Measurements from ENCODE around the gene ANO7.

The ANO7 gene

GRCh38 chr2:241208058-241208457 is 19.6 kb downstream of the ANO7 start:
- Histone ChIP-seq H3K27me3 (ENCODE audit: control insufficient read depth, insufficient read depth, low read length) (no peaks in the 10 kb centered on the region), H3K4me1 (no peaks in the 10 kb centered on the region), H2AFZ (no peak overlapping the region), H3K4me3 (ENCODE audit: low read depth, low read length) (no peak overlapping the region), H3K27ac (no peak overlapping the region), H3K9me3 (ENCODE audit: control insufficient read depth, low read length) (no peaks in the 10 kb centered on the region), H3K9ac (no peak overlapping the region), H3K4me2 (ENCODE audit: low read length) (no peak overlapping the region), H3K36me3 (ENCODE audit: control insufficient read depth, insufficient read depth, low read length) (no peaks in the 10 kb centered on the region), H3K79me2 (no peaks in the 10 kb centered on the region)
- no peak for TF ChIP-seq CTCF (IDR thresholded peaks at IDR 0.05)

- TF ChIP-seq CTCF (IDR thresholded peaks at IDR 0.05) = no peak
- no peaks in the 10 kb centered on the region for H3K36me3 ChIP-seq (ENCODE audit: control insufficient read depth, insufficient read depth, low read length)
- H3K27me3 ChIP-seq (ENCODE audit: control insufficient read depth, insufficient read depth, low read length) = no peaks in the 10 kb centered on the region
- H3K9ac ChIP-seq = no peak overlapping the region
- no peaks in the 10 kb centered on the region for H3K79me2 ChIP-seq
- H3K4me1 ChIP-seq = no peaks in the 10 kb centered on the region
- no peaks in the 10 kb centered on the region for H3K9me3 ChIP-seq (ENCODE audit: control insufficient read depth, low read length)
- no peak overlapping the region for H2AFZ ChIP-seq
- H3K27ac ChIP-seq = no peak overlapping the region
- no peak overlapping the region for H3K4me2 ChIP-seq (ENCODE audit: low read length)
- H3K4me3 ChIP-seq (ENCODE audit: low read depth, low read length) = no peak overlapping the region
Measured at GRCh38 chr2:241209271-241209670, 20.8 kb downstream of the ANO7 start.

GRCh38 chr2:241211276-241211675 is 22.8 kb downstream of the ANO7 start:
- Histone ChIP-seq H3K4me2 (ENCODE audit: low read length) (no peak overlapping the region), H3K27me3 (ENCODE audit: control insufficient read depth, insufficient read depth, low read length) (no peaks in the 10 kb centered on the region), H3K9ac (no peak overlapping the region), H3K4me1 (no peaks in the 10 kb centered on the region), H3K36me3 (ENCODE audit: control insufficient read depth, insufficient read depth, low read length) (no peaks in the 10 kb centered on the region), H3K79me2 (no peaks in the 10 kb centered on the region), H3K4me3 (ENCODE audit: low read depth, low read length) (no peak overlapping the region), H2AFZ (no peak overlapping the region), H3K9me3 (ENCODE audit: control insufficient read depth, low read length) (no peaks in the 10 kb centered on the region), H3K27ac (no peak overlapping the region)
- no peak for TF ChIP-seq CTCF (IDR thresholded peaks at IDR 0.05)

- Histone ChIP-seq H3K4me2 (ENCODE audit: low read length) (no peak overlapping the region), H3K4me1 (no peaks in the 10 kb centered on the region), H3K27me3 (ENCODE audit: control insufficient read depth, insufficient read depth, low read length) (no peaks in the 10 kb centered on the region), H3K9me3 (ENCODE audit: control insufficient read depth, low read length) (no peaks in the 10 kb centered on the region), H3K79me2 (no peaks in the 10 kb centered on the region), H3K27ac (no peak overlapping the region), H3K4me3 (ENCODE audit: low read depth, low read length) (no peak overlapping the region), H3K36me3 (ENCODE audit: control insufficient read depth, insufficient read depth, low read length) (no peaks in the 10 kb centered on the region), H2AFZ (no peak overlapping the region), H3K9ac (no peak overlapping the region)
- no peak for TF ChIP-seq CTCF (IDR thresholded peaks at IDR 0.05)
Measured at GRCh38 chr2:241213041-241213440, 24.6 kb downstream of the ANO7 start.

- no peaks in the 10 kb centered on the region for H3K9me3 ChIP-seq (ENCODE audit: control insufficient read depth, low read length)
- H3K4me1 ChIP-seq = peaks cover 1% of the 10 kb centered on the region
- H3K27me3 ChIP-seq (ENCODE audit: control insufficient read depth, insufficient read depth, low read length) = no peaks in the 10 kb centered on the region
- no peak overlapping the region for H3K9ac ChIP-seq
- H3K4me2 ChIP-seq (ENCODE audit: low read length) = no peak overlapping the region
- H2AFZ ChIP-seq = no peak overlapping the region
- H3K4me3 ChIP-seq (ENCODE audit: low read depth, low read length) = no peak overlapping the region
- H3K27ac ChIP-seq = no peak overlapping the region
- no peaks in the 10 kb centered on the region for H3K36me3 ChIP-seq (ENCODE audit: control insufficient read depth, insufficient read depth, low read length)
- no peak for TF ChIP-seq CTCF (IDR thresholded peaks at IDR 0.05)
- no peaks in the 10 kb centered on the region for H3K79me2 ChIP-seq
Measured at GRCh38 chr2:241213567-241213966, 25.1 kb downstream of the ANO7 start.

Data from parathyroid adenoma (tissue), 2 donors.